Measurements from ENCODE around the gene CDKN3.
A peak's percentile ranks its signal among the peaks of the same experiment; 100 is the strongest.
"Not testable (repeated sequence)": the region's sequence is repeated elsewhere in the genome, so short reads cannot be mapped to it uniquely, and the experiment has no call there.

CDKN3 gene

GRCh38 chr14:54440873-54441868 is 44.4 kb downstream of the CDKN3 start, which contains the start of gene CNIH1:
Gene CNIH1, minus strand, starts transcription at chr14:54441374. Its CDS starts 47 bp downstream, at chr14:54441327.
- TF ChIP-seq, protein P1, sequence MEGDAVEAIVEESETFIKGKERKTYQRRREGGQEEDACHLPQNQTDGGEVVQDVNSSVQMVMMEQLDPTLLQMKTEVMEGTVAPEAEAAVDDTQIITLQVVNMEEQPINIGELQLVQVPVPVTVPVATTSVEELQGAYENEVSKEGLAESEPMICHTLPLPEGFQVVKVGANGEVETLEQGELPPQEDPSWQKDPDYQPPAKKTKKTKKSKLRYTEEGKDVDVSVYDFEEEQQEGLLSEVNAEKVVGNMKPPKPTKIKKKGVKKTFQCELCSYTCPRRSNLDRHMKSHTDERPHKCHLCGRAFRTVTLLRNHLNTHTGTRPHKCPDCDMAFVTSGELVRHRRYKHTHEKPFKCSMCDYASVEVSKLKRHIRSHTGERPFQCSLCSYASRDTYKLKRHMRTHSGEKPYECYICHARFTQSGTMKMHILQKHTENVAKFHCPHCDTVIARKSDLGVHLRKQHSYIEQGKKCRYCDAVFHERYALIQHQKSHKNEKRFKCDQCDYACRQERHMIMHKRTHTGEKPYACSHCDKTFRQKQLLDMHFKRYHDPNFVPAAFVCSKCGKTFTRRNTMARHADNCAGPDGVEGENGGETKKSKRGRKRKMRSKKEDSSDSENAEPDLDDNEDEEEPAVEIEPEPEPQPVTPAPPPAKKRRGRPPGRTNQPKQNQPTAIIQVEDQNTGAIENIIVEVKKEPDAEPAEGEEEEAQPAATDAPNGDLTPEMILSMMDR (conservative IDR thresholded peaks at IDR 0.05) = peak; percentile 97
- H3K27ac ChIP-seq = peak within 1 kb of the TSS; percentile 97

- not testable (repeated sequence) for H3K27ac ChIP-seq
Observed at GRCh38 chr14:54442961-54443360, 46.2 kb downstream of the CDKN3 start.

GRCh38 chr14:54443981-54444380 is 47.2 kb downstream of the CDKN3 start:
- TF ChIP-seq, protein P1 (conservative IDR thresholded peaks at IDR 0.05) = no peak
- no peak overlapping the region for H3K27ac ChIP-seq

DNA sequence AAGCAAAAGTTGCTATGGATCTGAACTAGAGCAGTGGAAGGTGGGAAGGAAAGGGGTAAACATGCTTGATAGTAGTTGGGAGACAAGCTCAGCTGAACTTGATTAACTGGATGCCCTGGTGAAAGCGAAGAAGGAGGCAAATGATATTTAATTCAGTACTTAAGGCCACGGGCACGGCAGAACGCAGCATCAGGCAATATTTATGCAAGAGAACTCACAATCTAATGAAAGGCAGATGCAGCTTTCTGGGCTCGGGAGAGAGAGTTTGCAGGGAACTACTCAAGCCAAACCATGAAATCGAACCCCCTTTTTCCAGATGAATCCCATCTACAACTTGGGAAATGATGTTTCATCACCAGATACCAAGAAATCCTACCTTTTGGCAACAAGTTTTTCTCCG is 47.9 kb downstream of the CDKN3 start:
- peak overlapping the region; percentile 56; the same call in 1 of the 2 replicates for H3K27ac ChIP-seq
- TF ChIP-seq, protein P1 (conservative IDR thresholded peaks at IDR 0.05) = no peak

DNA sequence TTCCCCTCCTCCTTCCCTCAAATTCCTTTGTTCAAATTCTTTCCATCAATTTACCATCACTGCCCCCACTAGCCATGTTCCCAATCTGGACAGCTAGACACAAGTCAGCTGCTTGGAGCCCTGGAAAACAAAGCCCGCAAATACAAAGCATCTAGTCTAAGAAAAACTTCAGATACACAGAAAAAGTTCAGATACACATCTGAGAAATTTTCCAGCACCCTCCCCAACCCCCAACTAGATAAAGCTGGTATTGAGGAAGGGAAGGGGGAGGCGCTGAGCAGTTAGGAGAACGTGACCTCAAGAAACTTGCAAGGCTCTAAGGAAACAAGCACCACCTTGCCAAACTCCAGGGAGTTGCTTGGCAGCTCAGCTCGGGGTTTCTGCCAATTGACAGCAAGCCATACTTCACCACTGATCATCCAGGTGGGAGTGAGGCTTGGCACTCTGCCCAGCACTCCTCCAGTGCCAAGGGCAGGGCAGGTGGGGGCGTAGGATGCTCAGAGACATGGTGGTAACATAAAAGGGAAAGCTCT is 49.4 kb downstream of the CDKN3 start:
- peak overlapping the region; percentile 56 for H3K27ac ChIP-seq
- TF ChIP-seq, protein P1 (conservative IDR thresholded peaks at IDR 0.05) = no peak

DNA sequence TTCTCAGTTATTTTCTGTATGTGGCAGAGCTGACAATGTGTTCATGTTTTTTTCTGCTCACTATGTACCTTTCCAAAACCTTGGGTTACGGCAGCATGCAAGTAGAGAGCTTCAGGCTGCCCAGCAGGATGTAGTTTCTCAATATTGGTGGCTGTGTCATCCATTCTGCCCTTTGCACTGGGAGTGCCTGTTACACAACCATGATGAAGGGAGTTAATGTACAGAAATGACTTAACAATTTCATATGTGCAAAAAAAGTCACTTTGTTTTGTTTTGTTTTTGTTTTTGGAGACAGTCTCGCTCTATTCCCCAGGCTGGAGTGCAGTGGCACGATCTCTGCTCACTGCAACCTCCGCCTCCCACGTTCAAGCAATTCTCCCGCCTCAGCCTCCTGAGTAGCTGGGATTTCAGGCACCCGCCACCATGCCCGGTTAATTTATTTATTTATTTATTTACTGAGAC is 50.5 kb downstream of the CDKN3 start:
- peak overlapping the region; percentile 56 for H3K27ac ChIP-seq

GRCh38 chr14:54450535-54450934 is 53.7 kb downstream of the CDKN3 start:
- H3K27ac ChIP-seq = no peak overlapping the region
- TF ChIP-seq, protein P1 (conservative IDR thresholded peaks at IDR 0.05) = no peak

More for the DNA sequence above, 50.5 kb downstream of the CDKN3 start:
- TF ChIP-seq, protein P1 (conservative IDR thresholded peaks at IDR 0.05) = no peak

All from VCaP (cell line).